Measurements from ENCODE around the gene LAT.

LAT gene

DNA sequence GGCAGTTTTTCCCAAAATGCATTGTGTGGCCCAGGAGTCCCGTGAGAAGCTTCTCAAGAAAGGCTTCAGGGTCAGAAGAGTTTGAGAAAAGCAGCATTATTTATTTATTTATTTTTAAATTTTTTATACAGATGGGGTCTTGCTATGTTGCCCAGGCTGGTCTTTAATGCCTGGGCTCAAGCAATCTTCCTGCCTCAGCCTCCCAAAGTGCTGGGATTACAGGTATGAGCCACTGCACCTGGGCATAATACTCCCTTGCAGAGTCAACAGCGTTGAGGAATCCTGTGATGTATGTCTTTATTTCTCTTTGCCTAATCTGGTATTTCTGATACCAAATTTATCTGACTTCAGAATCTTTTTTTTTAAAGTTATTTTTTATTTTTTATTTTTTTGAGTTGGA, 15.2 kb downstream of the LAT start:
- no peak for TF ChIP-seq CTCF (IDR thresholded peaks at IDR 0.05)

DNA sequence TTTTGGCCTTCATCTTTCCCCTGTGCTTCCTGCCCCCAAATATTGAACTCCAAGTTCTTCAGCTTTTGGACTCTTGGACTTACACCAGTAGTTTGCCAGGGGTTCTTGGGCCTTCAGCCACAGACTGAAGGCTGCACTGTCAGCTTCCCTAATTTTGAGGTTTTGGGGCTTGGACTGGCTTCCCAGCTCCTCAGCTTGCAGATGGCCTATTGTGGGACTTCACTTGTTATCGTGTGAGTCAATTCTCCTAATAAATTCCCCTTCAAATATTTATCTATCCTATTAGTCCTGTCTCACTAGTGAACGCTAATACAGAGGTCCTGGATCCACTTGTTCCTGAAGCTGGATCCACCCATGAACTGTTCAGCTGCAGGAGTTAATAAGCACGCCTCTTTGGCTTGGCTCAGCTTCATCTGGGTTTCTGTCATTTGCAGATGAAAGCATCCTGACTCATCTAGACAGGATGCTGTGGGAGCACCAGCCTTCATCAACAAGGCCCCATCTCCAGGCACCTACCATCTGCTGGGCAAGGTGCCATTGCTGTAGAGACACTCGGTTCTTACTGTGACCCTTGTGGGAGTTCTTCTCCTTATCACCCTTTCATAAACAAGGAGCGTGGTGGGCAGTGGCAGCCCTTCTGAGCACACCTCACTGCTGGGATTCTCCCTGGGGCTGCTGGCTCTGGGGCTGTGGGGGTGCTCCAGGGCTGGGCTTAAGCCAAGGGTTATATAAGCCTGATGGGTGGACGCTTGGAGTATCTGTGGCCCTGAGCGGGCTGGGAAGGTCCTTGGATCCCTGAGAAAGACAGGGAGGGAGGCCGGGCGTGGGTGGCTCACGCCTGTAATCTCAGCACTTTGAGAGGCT, 23.1 kb downstream of the LAT start:
- no peak for TF ChIP-seq CTCF (IDR thresholded peaks at IDR 0.05)

DNA sequence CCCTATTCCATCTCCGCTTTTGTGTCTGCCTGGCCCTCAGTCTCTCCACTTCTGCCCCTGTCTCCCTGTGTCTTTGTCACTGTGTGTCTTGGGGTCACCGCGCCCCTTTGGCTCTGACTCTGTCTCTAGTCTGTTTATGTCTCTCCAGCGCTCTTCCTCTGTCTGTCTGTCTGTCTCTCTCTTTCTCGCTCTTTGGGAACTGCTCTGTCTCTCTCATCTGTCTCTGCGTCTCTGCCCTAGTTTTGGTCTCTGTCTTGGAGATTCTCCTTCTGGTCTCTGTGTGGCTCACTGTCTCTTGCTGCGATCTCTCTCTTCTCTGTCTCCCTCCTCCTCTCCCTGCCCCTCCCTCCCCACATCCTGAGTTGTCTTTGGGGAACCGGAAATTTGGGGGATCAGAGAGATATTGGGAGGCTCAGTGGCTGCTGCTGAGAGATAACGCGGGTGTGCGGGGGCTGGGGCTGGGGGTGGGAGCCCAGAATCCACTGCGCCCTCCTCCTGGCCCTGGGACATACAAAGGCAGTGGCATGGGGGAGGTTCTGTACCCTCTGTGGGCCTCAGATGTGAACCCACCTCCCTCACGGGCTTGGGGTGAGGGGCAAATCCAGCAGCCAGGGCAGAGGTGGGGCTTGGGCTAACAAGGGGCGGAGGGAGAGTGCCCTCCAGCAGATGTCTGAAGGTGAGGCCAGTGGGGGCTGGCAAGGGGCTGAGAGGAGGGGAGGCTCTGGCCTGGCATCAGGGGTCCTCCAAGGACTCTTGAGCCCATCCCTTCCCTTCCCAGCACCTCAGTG, 24.4 kb downstream of the LAT start:
- no peak for TF ChIP-seq CTCF (IDR thresholded peaks at IDR 0.05)

- TF ChIP-seq CTCF (IDR thresholded peaks at IDR 0.05): no peak
Observed at GRCh38 chr16:29009838-29010166, 24.9 kb downstream of the LAT start.

DNA sequence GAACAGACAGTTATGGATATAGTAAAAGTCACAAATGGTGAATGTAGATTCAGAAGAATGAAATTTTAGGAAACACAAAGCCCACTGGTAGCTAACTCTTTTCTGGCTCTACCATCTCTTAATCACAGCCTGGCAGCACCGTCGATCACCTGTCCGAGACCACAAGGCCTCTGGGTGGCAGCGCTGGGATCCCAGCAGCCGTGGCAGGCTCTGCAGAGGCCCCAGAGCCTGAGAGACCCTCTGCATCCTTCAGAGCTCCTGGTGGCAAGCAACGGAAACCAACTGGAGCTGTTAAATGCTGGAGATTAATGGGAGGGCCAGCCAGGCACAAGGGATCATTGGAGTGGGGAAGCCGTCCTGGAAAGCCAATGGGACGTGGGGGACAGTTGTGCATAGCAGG, 26.3 kb downstream of the LAT start:
- TF ChIP-seq CTCF (IDR thresholded peaks at IDR 0.05): no peak

- TF ChIP-seq CTCF (IDR thresholded peaks at IDR 0.05): no peak
Observed at GRCh38 chr16:29011851-29012250, 27.0 kb downstream of the LAT start.

- TF ChIP-seq CTCF (IDR thresholded peaks at IDR 0.05): no peak
Observed at GRCh38 chr16:29012913-29013553, 28.2 kb downstream of the LAT start.
